Ovary (tissue), 9 donors: ENCODE data around the gene GRAMD1B. TPM values are rescaled to one million over a fixed set of nuclear protein-coding genes. Genes with fewer than 3 reads are reported as not detected.

Experiments
- DNase-seq, 5 donors: peaks; one replicate each; pipeline ENCODE4 v3.0.0-alpha.2; 2019 to 2020
- H3K27ac ChIP-seq, 2 donors: fragments of 200-600 bp; one replicate each; pipeline versions ENCODE4 v1.5.1 to v1.8.0; 2019 to 2022
- H3K27me3 ChIP-seq: fragments of 200-600 bp; one replicate; pipeline ENCODE4 v1.8.0; 2022
- H3K36me3 ChIP-seq: fragments of 200-600 bp; sonication (generic); one replicate; pipeline ENCODE4 v1.5.1; 2019
- H3K4me1 ChIP-seq: one replicate; pipeline ENCODE4 v1.8.1; 2013; ENCODE audit warnings: mild to moderate bottlenecking, moderate library complexity; ENCODE audit not compliant: insufficient read depth
- H3K4me3 ChIP-seq: fragments of 200-600 bp; sonication (generic); one replicate; pipeline ENCODE4 v1.5.1; 2017
- H3K9me3 ChIP-seq, 2 donors: fragments of 200-600 bp in 1 of 2; sonication (generic) in 1 of 2; one replicate each; pipeline versions ENCODE4 v1.5.1 to v1.8.1; 2013 to 2019; ENCODE audit warnings: mild to moderate bottlenecking in 1 of 2, moderate library complexity in 1 of 2
- CTCF ChIP-seq, 3 donors: fragments of 450-650 bp in 2 of 3; fragments of 200-600 bp in 1 of 3; IDR thresholded peaks; one replicate each; pipeline versions ENCODE4 v1.5.1 to v1.8.0; 2016 to 2022; ENCODE audit warnings: antibody characterized with exemption in 3 of 3, mild to moderate bottlenecking in 1 of 3
- EP300 ChIP-seq: sonication (generic); formaldehyde crosslinking; IDR thresholded peaks from one replicate; pipeline ENCODE4 v1.6.1; 2017; ENCODE audit warnings: antibody characterized with exemption
- POLR2A ChIP-seq: fragments of 450-650 bp; IDR thresholded peaks from one replicate; pipeline ENCODE4 v1.6.1; 2017; ENCODE audit warnings: antibody characterized with exemption, mild to moderate bottlenecking, moderate library complexity
- WGBS, 3 donors: extraction: QIAGEN DNeasy Blood & Tissue Kit in 1 of 3; methylation state at CpG; one replicate each; pipeline versions ENCODE4 v1.1.5 to v1.1.7; 2013 to 2017; 5-methylcytosine and 5-hydroxymethylcytosine counted together
- intact Hi-C, 4 donors: fragments of 100-400 bp; cut with DNase I; formaldehyde crosslinking; loops; one replicate each; pipeline versions ENCODE4 v1.11.0 to v1.15.1; 2022 to 2023
- polyA plus RNA-seq, 2 donors: library from polyadenylated mRNA; stranded (reverse); fragments of 200-250 nt in 1 of 2; fragments of 350-450 nt in 1 of 2; fragmentation: Illumina TruSeq in 1 of 2; extraction: RNeasy Lipid Tissue Mini Kit (QIAGEN cat#74804) in 1 of 2; gene quantifications; one replicate each; pipeline ENCODE4 v1.2.3, GENCODE V29; 2013 to 2014
- total RNA-seq, 7 donors: library from RNA; depleted of rRNA in 2 of 7; stranded (reverse); fragments of >200 nt in 2 of 7; fragmentation: NEBNext Ultra II Directional in 3 of 7; extraction: Animal tissue kit (Norgen Biotek cat#: 25700) in 3 of 7; gene quantifications; one replicate each; pipeline versions ENCODE4 v1.1.0 to v1.2.4, GENCODE V29; 2016 to 2023
- donor health status: DM: no; HTN: no; CAD: no; lungs with moderate emphysema.
- donor health status: DM: no; HTN: no; CAD: no.
- donor health status: Bipolar disorder and iron deficiency.
- donor health status: DM: yes; HTN: yes; CAD: no.
- donor health status: DM: no; HTN: no; CAD: no.
- donor health status: DM: yes; HTN: yes; CAD: no.

The GRAMD1B gene
- total and polyA plus RNA-seq, 9 donors = 10.8 to 185 (median 25.4) TPM

GRCh38 chr11:123426789-123427188 lies 3.3 kb upstream of the GRAMD1B start:
- WGBS, 3 donors = 95 to 96% (median 95%) methylated on average over 5 of the region's 5 CpGs

GRCh38 chr11:123427405-123427804 lies 2.7 kb upstream of the GRAMD1B start:
- intact Hi-C loops = no loop called here
- Histone ChIP-seq H3K4me3 (no peak overlapping the region), H3K9me3 (no peaks in the 10 kb centered on the region), H3K27me3 (no peaks in the 10 kb centered on the region), H3K27ac (peak overlapping the region in 1 of 2 donors; percentile 48), H3K4me1 (peaks cover 22% of the 10 kb centered on the region), H3K36me3 (no peaks in the 10 kb centered on the region)
- no peak for DNase-seq
- 52 to 70% (median 60%) methylated on average over 2 of the region's 2 CpGs for WGBS, 3 donors
- no peak for TF ChIP-seq CTCF (IDR thresholded peaks at IDR 0.05)

More at GRCh38 chr11:123426789-123427188, 3.3 kb upstream of the GRAMD1B start:
- Histone ChIP-seq H3K4me3 (no peak overlapping the region), H3K27me3 (no peaks in the 10 kb centered on the region), H3K9me3 (no peaks in the 10 kb centered on the region), H3K27ac (no peak overlapping the region), H3K4me1 (peaks cover 20% of the 10 kb centered on the region), H3K36me3 (no peaks in the 10 kb centered on the region)
- no peak for TF ChIP-seq POLR2A
- intact Hi-C loops = no loop called here
- DNase-seq = no peak

- 7 to 12% (median 10%) methylated on average over 6 of the region's 6 CpGs for WGBS, 3 donors
- no peak for TF ChIP-seq POLR2A
- no peak for TF ChIP-seq EP300
- TF ChIP-seq CTCF (IDR thresholded peaks at IDR 0.05) = no peak
- Histone ChIP-seq H3K27me3 (no peaks in the 10 kb centered on the region), H3K4me1 (peaks cover 22% of the 10 kb centered on the region), H3K36me3 (no peaks in the 10 kb centered on the region), H3K9me3 (no peaks in the 10 kb centered on the region), H3K4me3 (no peak overlapping the region), H3K27ac (peak overlapping the region in 1 of 2 donors; percentile 50)
- DNase-seq = peak; percentile 40 to 66 (median 59)
- intact Hi-C loops = no loop called here
Observed at GRCh38 chr11:123428116-123428715, 1.9 kb upstream of the GRAMD1B start.

GRCh38 chr11:123429336-123429735 lies 733 bp upstream of the GRAMD1B start:
- Histone ChIP-seq H3K4me1 (peaks cover 22% of the 10 kb centered on the region), H3K9me3 (no peaks in the 10 kb centered on the region), H3K27me3 (no peaks in the 10 kb centered on the region), H3K27ac (peak overlapping the region in 1 of 2 donors; percentile 77), H3K36me3 (no peaks in the 10 kb centered on the region), H3K4me3 (no peak overlapping the region)
- TF ChIP-seq POLR2A (no peak), CTCF (IDR thresholded peaks at IDR 0.05) (no peak), EP300 (no peak)
- DNase-seq = no peak
- intact Hi-C loops = no loop called here
- 71 to 81% (median 76%) methylated on average over 5 of the region's 5 CpGs for WGBS, 3 donors

GRCh38 chr11:123430721-123431497 lies 840 bp downstream of the GRAMD1B start:
- H3K4me3 ChIP-seq = peak overlapping the region; percentile 44
- peak; percentile 46 to 68 (median 60) for DNase-seq
- WGBS, 3 donors = 1 to 3% (median 1%) methylated on average over 55 to 68 of the region's 68 CpGs
- TF ChIP-seq CTCF (IDR thresholded peaks at IDR 0.05) (no peak), POLR2A (peak; percentile 38), EP300 (no peak)
- H3K27me3 ChIP-seq = no peaks in the 10 kb centered on the region
- peaks cover 22% of the 10 kb centered on the region for H3K4me1 ChIP-seq
- intact Hi-C loops = no loop called here
- no peaks in the 10 kb centered on the region for H3K36me3 ChIP-seq
- H3K27ac ChIP-seq = peak overlapping the region; percentile 65 to 77
- H3K9me3 ChIP-seq = no peaks in the 10 kb centered on the region
